Measurements from ENCODE around the gene CNGB1. TPM values are rescaled to one million over a fixed set of nuclear protein-coding genes. Genes with fewer than 3 reads are reported as not detected.

The CNGB1 gene
- total and polyA plus RNA-seq, 2 experiments from 2014 or later = not detected

GRCh38 chr16:57999971-58000705 lies 29.2 kb upstream of the CNGB1 start, which contains the start of gene ZNF319:
ZNF319 (minus strand) TSS chr16:58000672; CDS start chr16:57998265, 2,407 bp downstream.
- TF ChIP-seq EZH2phosphoT487 (IDR thresholded peaks at IDR 0.05; ENCODE audit: low read depth, severe bottlenecking, unreplicated experiment) = no peak
- Histone ChIP-seq H3K27ac (peak within 1 kb of the TSS; percentile 90), H3K9me3 (ENCODE audit: low read depth) (no peaks in the 10 kb centered on the region), H2AFZ (peak within 1 kb of the TSS; percentile 94), H3K36me3 (replicated peaks; ENCODE audit: insufficient read depth, low read depth) (no peaks in the 10 kb centered on the region), H3K9me2 (replicated peaks; ENCODE audit: insufficient read depth) (no peaks in the 10 kb centered on the region), H4K20me1 (ENCODE audit: insufficient read depth, poor library complexity, severe bottlenecking) (peaks cover 7% of the 10 kb centered on the region), H3K4me3 (peak within 1 kb of the TSS; percentile 99), H3K4me2 (peak within 1 kb of the TSS; percentile 99), H3K79me2 (peaks cover 9% of the 10 kb centered on the region), H3K27me3 (no peaks in the 10 kb centered on the region), H3K4me1 (ENCODE audit: insufficient read depth) (peaks cover 17% of the 10 kb centered on the region)
- DNase-seq (ENCODE audit: low spot score) = no peak
- 2% methylated on average over 47 of the region's 95 CpGs for WGBS (ENCODE audit: low lambda C conversion rate, missing lambda C conversion rate)

DNA sequence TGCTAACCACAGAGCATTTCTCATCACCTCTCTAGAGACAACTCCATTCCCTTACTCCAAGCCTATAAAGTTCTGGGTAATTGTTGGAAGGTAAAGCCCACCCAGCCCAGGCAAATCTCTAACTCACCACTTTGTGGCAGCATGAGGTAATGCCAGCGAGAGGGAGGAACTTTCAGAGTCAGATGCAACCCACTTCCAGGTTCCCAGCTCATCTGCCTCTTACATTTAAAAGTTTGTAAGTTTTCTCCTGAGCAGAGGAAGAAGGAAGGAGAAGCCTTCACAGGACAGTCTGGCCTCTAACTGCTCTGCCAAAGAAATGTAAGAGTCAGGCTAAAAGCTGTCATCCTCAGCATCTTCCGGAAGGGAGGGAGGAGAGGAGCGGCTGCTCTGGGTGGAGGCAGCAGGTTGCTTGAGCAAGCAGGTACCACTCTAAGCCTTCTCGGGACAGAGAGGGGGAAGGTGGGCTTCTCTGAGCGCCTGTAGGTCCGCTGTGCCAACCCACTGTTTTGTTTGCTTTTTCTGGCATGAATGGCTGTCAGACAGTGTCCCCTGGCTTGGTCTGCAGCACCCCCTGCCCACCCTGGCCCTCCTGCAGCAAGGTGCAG lies 28.5 kb upstream of the CNGB1 start:
- 29% methylated on average over 6 of the region's 6 CpGs for WGBS (ENCODE audit: low lambda C conversion rate, missing lambda C conversion rate)
- Histone ChIP-seq H3K9me2 (replicated peaks; ENCODE audit: insufficient read depth) (no peaks in the 10 kb centered on the region), H3K4me2 (peak overlapping the region; percentile 99), H3K4me3 (peak overlapping the region; percentile 99), H3K9me3 (ENCODE audit: low read depth) (no peaks in the 10 kb centered on the region), H3K4me1 (ENCODE audit: insufficient read depth) (peaks cover 17% of the 10 kb centered on the region), H4K20me1 (ENCODE audit: insufficient read depth, poor library complexity, severe bottlenecking) (peaks cover 7% of the 10 kb centered on the region), H2AFZ (peak overlapping the region; percentile 49), H3K79me2 (peaks cover 11% of the 10 kb centered on the region), H3K27me3 (no peaks in the 10 kb centered on the region), H3K36me3 (replicated peaks; ENCODE audit: insufficient read depth, low read depth) (no peaks in the 10 kb centered on the region), H3K27ac (peak overlapping the region; percentile 90)
- TF ChIP-seq EZH2 (IDR thresholded peaks at IDR 0.05; ENCODE audit: borderline replicate concordance) = no peak
- TF ChIP-seq, protein P1, sequence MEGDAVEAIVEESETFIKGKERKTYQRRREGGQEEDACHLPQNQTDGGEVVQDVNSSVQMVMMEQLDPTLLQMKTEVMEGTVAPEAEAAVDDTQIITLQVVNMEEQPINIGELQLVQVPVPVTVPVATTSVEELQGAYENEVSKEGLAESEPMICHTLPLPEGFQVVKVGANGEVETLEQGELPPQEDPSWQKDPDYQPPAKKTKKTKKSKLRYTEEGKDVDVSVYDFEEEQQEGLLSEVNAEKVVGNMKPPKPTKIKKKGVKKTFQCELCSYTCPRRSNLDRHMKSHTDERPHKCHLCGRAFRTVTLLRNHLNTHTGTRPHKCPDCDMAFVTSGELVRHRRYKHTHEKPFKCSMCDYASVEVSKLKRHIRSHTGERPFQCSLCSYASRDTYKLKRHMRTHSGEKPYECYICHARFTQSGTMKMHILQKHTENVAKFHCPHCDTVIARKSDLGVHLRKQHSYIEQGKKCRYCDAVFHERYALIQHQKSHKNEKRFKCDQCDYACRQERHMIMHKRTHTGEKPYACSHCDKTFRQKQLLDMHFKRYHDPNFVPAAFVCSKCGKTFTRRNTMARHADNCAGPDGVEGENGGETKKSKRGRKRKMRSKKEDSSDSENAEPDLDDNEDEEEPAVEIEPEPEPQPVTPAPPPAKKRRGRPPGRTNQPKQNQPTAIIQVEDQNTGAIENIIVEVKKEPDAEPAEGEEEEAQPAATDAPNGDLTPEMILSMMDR (IDR thresholded peaks at IDR 0.05; ENCODE audit: poor library complexity) = peak; percentile 8
- DNase-seq (ENCODE audit: low spot score) = no peak

DNA sequence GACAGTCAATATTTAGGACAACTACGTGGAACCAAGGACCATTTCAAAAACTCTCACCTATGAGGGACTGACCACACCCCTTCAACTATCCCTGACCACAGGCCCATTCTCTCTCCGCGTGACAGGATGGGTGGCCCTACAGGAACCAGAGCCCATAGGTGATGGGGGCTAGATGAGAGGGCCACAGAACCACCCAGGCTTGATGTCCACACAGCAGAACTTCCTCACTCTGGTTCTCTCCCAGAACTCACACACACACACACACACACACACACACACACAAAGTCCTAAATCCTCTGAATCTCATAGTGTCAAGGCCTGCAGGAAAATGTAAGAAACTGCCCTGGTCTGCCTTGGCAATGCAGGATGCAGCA lies 28.1 kb upstream of the CNGB1 start:
- H3K27me3 ChIP-seq = no peaks in the 10 kb centered on the region
- no peaks in the 10 kb centered on the region for H3K36me3 ChIP-seq (replicated peaks; ENCODE audit: insufficient read depth, low read depth)
- peak overlapping the region; percentile 99 for H3K4me2 ChIP-seq
- no peak for DNase-seq (ENCODE audit: low spot score)
- H3K9me2 ChIP-seq (replicated peaks; ENCODE audit: insufficient read depth) = no peaks in the 10 kb centered on the region
- no peak overlapping the region for H3K4me3 ChIP-seq
- no peak for TF ChIP-seq EZH2phosphoT487 (IDR thresholded peaks at IDR 0.05; ENCODE audit: low read depth, severe bottlenecking, unreplicated experiment)
- TF ChIP-seq EZH2 (IDR thresholded peaks at IDR 0.05; ENCODE audit: borderline replicate concordance) = no peak
- TF ChIP-seq, protein P1 (IDR thresholded peaks at IDR 0.05; ENCODE audit: poor library complexity) = no peak
- H2AFZ ChIP-seq = no peak overlapping the region
- H3K27ac ChIP-seq = peak overlapping the region; percentile 90
- H3K79me2 ChIP-seq = peaks cover 11% of the 10 kb centered on the region
- H3K9me3 ChIP-seq (ENCODE audit: low read depth) = no peaks in the 10 kb centered on the region
- H3K4me1 ChIP-seq (ENCODE audit: insufficient read depth) = peaks cover 17% of the 10 kb centered on the region
- WGBS (ENCODE audit: low lambda C conversion rate, missing lambda C conversion rate) = 97% methylated on average over 3 of the region's 3 CpGs
- H4K20me1 ChIP-seq (ENCODE audit: insufficient read depth, poor library complexity, severe bottlenecking) = peaks cover 7% of the 10 kb centered on the region

GRCh38 chr16:57998486-57998885 lies 27.6 kb upstream of the CNGB1 start:
- TF ChIP-seq EZH2phosphoT487 (IDR thresholded peaks at IDR 0.05; ENCODE audit: low read depth, severe bottlenecking, unreplicated experiment) = no peak
- TF ChIP-seq, protein P1 (IDR thresholded peaks at IDR 0.05; ENCODE audit: poor library complexity) = no peak
- TF ChIP-seq EZH2 (IDR thresholded peaks at IDR 0.05; ENCODE audit: borderline replicate concordance) = no peak
- H3K4me1 ChIP-seq (ENCODE audit: insufficient read depth) = peaks cover 17% of the 10 kb centered on the region
- WGBS (ENCODE audit: low lambda C conversion rate, missing lambda C conversion rate) = 76% methylated on average over 8 of the region's 8 CpGs
- no peak overlapping the region for H2AFZ ChIP-seq
- no peaks in the 10 kb centered on the region for H3K9me2 ChIP-seq (replicated peaks; ENCODE audit: insufficient read depth)
- H3K27me3 ChIP-seq = no peaks in the 10 kb centered on the region
- no peak overlapping the region for H3K4me3 ChIP-seq
- H3K79me2 ChIP-seq = peaks cover 11% of the 10 kb centered on the region
- peak overlapping the region; percentile 99 for H3K4me2 ChIP-seq
- DNase-seq (ENCODE audit: low spot score) = peak; percentile 52
- H4K20me1 ChIP-seq (ENCODE audit: insufficient read depth, poor library complexity, severe bottlenecking) = peaks cover 7% of the 10 kb centered on the region
- no peaks in the 10 kb centered on the region for H3K36me3 ChIP-seq (replicated peaks; ENCODE audit: insufficient read depth, low read depth)
- H3K9me3 ChIP-seq (ENCODE audit: low read depth) = no peaks in the 10 kb centered on the region
- H3K27ac ChIP-seq = no peak overlapping the region
